GM12878 (cell line): ENCODE data around the gene SERHL2. TPM values are rescaled to one million over a fixed set of nuclear protein-coding genes. Genes with fewer than 3 reads are reported as not detected.
"Not testable (repeated sequence)": the region's sequence is repeated elsewhere in the genome, so short reads cannot be mapped to it uniquely, and the experiment has no call there.

Source experiments
- ATAC-seq: fragments of 200-7000 bp; cut with Tn5 transposase; 3 replicates; pipeline ENCODE4 v1.9.1; 2020; ENCODE audit warnings: mild to moderate bottlenecking, moderate library complexity
- BruUV-seq: library from RNA; stranded (reverse); fragments of 400-500 nt; replicated peaks from 2 replicates; lab custom pipeline; 2021; lab: Mats Ljungman, UMichigan
- CTCF ChIA-PET: fragments of 300-600 bp; sonication (Branson Sonifier 250); formaldehyde crosslinking; extraction: SDS; loops from one replicate; lab custom pipeline; 2021; ENCODE audit warnings: inconsistent platforms; lab: Yijun Ruan, JAX
- POLR2A ChIA-PET: fragments of 350-600 bp; formaldehyde crosslinking; extraction: SDS; loops from one replicate; lab custom pipeline; 2021; ENCODE audit warnings: inconsistent platforms; lab: Charles Lee
- RAD21 ChIA-PET: fragments of 300-600 bp; sonication (Branson Sonifier 250); formaldehyde crosslinking; loops from one replicate; lab custom pipeline; 2023; ENCODE audit warnings: antibody characterized with exemption; ENCODE audit not compliant: unreplicated experiment; lab: Charles Lee
- SMC1A ChIA-PET: fragments of 300-600 bp; sonication (Branson Sonifier 250); formaldehyde crosslinking; loops from one replicate; lab custom pipeline; 2023; ENCODE audit not compliant: unreplicated experiment, uncharacterized antibody; lab: Charles Lee
- DNase-seq: peaks from one replicate; pipeline ENCODE4 v3.0.0-alpha.2; 2011; ENCODE audit warnings: low read depth, low spot score
- FAIRE-seq: peaks from 3 replicates; lab custom pipeline; 2011; peaks lifted over from hg19 to GRCh38; lab: Jason Lieb, UNC
- H2AFZ ChIP-seq: 2 replicates; pipeline ENCODE4 v1.6.0; 2011; ENCODE audit warnings: low read depth, low read length, control low read depth; ENCODE audit not compliant: control insufficient read depth
- H3K27ac ChIP-seq: 2 replicates; pipeline ENCODE4 v1.5.1; 2011; ENCODE audit warnings: control low read depth; ENCODE audit not compliant: control insufficient read depth, insufficient read depth
- H3K27me3 ChIP-seq, 2 experiments: replicated peaks in 1 of 2; 2 replicates each; pipeline versions ENCODE4 v1.6.0 to v1.6.1; 2011; ENCODE audit warnings: low read length in 1 of 2; ENCODE audit not compliant: control insufficient read depth in 2 of 2, insufficient read depth in 2 of 2
- H3K36me3 ChIP-seq, 2 experiments: 2 replicates each; pipeline ENCODE4 v1.5.1; 2011; ENCODE audit warnings: low read length in 1 of 2; ENCODE audit not compliant: control insufficient read depth in 2 of 2, insufficient read depth in 2 of 2
- H3K4me1 ChIP-seq: 2 replicates; pipeline ENCODE4 v1.6.1; 2011; ENCODE audit warnings: mild to moderate bottlenecking, low read length, moderate library complexity, mixed read lengths; ENCODE audit not compliant: control insufficient read depth, insufficient read depth
- H3K4me2 ChIP-seq: 2 replicates; pipeline ENCODE4 v1.6.0; 2011; ENCODE audit warnings: control low read depth; ENCODE audit not compliant: control insufficient read depth, insufficient read depth
- H3K4me3 ChIP-seq: fragments of 200-600 bp; sonication (generic); 2 replicates; pipeline ENCODE4 v1.5.1; 2016
- H3K79me2 ChIP-seq: 2 replicates; pipeline ENCODE4 v1.6.0; 2011; ENCODE audit warnings: low read length; ENCODE audit not compliant: control insufficient read depth, insufficient read depth
- H3K9ac ChIP-seq: 2 replicates; pipeline ENCODE4 v1.8.0; 2011; ENCODE audit warnings: low read length, control low read depth, mixed read lengths; ENCODE audit not compliant: control insufficient read depth, insufficient read depth
- H3K9me3 ChIP-seq: replicated peaks from 3 replicates; pipeline ENCODE4 v1.5.1; 2011; ENCODE audit warnings: mild to moderate bottlenecking, low read length; ENCODE audit not compliant: control insufficient read depth, insufficient read depth
- H4K20me1 ChIP-seq: 2 replicates; pipeline ENCODE4 v1.6.0; 2011; ENCODE audit not compliant: control insufficient read depth, insufficient read depth
- ATF2 ChIP-seq: IDR thresholded peaks from 2 replicates; pipeline ENCODE4 v1.6.1; 2012; ENCODE audit warnings: low read length, inconsistent platforms
- BMI1 ChIP-seq: fragments of 450-650 bp; IDR thresholded peaks from 2 replicates; pipeline ENCODE4 v1.6.1; 2016; ENCODE audit warnings: mild to moderate bottlenecking, moderate library complexity, borderline replicate concordance
- FOXK2 ChIP-seq: fragments of 450-650 bp; IDR thresholded peaks from 2 replicates; pipeline ENCODE4 v1.6.1; 2017; ENCODE audit warnings: mild to moderate bottlenecking, moderate library complexity
- KDM1A ChIP-seq: fragments of 200-600 bp; sonication (generic); IDR thresholded peaks from 2 replicates; pipeline ENCODE4 v1.6.1; 2016; ENCODE audit warnings: borderline replicate concordance
- NR2F1 ChIP-seq: fragments of 450-650 bp; conservative IDR thresholded peaks from 2 replicates; pipeline ENCODE4 v1.6.1; 2017; ENCODE audit warnings: mild to moderate bottlenecking
- RCOR1 ChIP-seq: conservative IDR thresholded peaks from 2 replicates; pipeline ENCODE4 v1.6.1; 2012; ENCODE audit warnings: low read depth, low read length, improper control_type of control experiment
- RELB ChIP-seq: fragments of 450-650 bp; IDR thresholded peaks from 2 replicates; pipeline ENCODE4 v1.6.1; 2017; ENCODE audit warnings: low read depth, mild to moderate bottlenecking, moderate library complexity
- SIN3A ChIP-seq: IDR thresholded peaks from 2 replicates; pipeline ENCODE4 v1.6.1; 2012; ENCODE audit warnings: low read depth, low read length, improper control_type of control experiment
- SMARCA5 ChIP-seq: fragments of 450-650 bp; IDR thresholded peaks from 2 replicates; pipeline ENCODE4 v1.6.1; 2017; ENCODE audit warnings: mild to moderate bottlenecking
- TAF1 ChIP-seq: IDR thresholded peaks from 2 replicates; pipeline ENCODE4 v1.6.1; 2011; ENCODE audit warnings: mild to moderate bottlenecking, low read depth, low read length, borderline replicate concordance
- USF1 ChIP-seq: IDR thresholded peaks from 2 replicates; pipeline ENCODE4 v1.6.1; 2011; ENCODE audit warnings: borderline replicate concordance, low read depth, mild to moderate bottlenecking, moderate library complexity, mixed read lengths, low read length; ENCODE audit not compliant: insufficient read depth; ENCODE audit errors: extremely low read length
- ZBTB4 ChIP-seq: fragments of 450-650 bp; formaldehyde crosslinking; IDR thresholded peaks from 2 replicates; pipeline ENCODE4 v1.4.0; 2022; ENCODE audit warnings: mild to moderate bottlenecking, moderate library complexity
- ZNF687 ChIP-seq: fragments of 450-650 bp; IDR thresholded peaks from 2 replicates; pipeline ENCODE4 v1.6.1; 2017; ENCODE audit warnings: mild to moderate bottlenecking, moderate library complexity
- WGBS: methylation state at CpG from one replicate; pipeline ENCODE4 v1.1.6; 2016; ENCODE audit warnings: low lambda C conversion rate; ENCODE audit not compliant: insufficient replicate concordance, insufficient coverage; ENCODE audit errors: missing lambda C conversion rate; 5-methylcytosine and 5-hydroxymethylcytosine counted together
- in situ Hi-C: fragments of 300-500 bp; cut with MboI; formaldehyde crosslinking; loops from 9 replicates; pipeline ENCODE4 v1.14.3; 2018; ENCODE audit warnings: mixed read lengths
- intact Hi-C: fragments of 100-400 bp; cut with micrococcal nuclease; formaldehyde crosslinking; loops from one replicate; pipeline ENCODE4 v1.14.2; 2022; ENCODE audit not compliant: unreplicated experiment
- polyA plus RNA-seq, 11 experiments: library from polyadenylated mRNA; depleted of rRNA in 4 of 11; unstranded in 6 of 11; stranded (reverse) in 5 of 11; fragments of >200 nt; fragmentation: Nextera tagmentation in 4 of 11; fragmentation: Illumina TruSeq in 1 of 11; extraction: Ambion mirVana in 4 of 11; extraction: Trizol in 1 of 11; gene quantifications; 1 replicate in 1 of 11; 2 replicates in 10 of 11; pipeline versions ENCODE4 v1.2.1 to v1.2.3, GENCODE V29; 2011 to 2016; ENCODE audit warnings: inconsistent platforms in 2 of 11, missing spikeins in 2 of 11, low read depth in 1 of 11
- total RNA-seq, 4 experiments: library from RNA; depleted of rRNA in 3 of 4; stranded (reverse); fragments of >200 nt in 3 of 4; fragmentation: Illumina TruSeq in 1 of 4; extraction: Trizol in 1 of 4; gene quantifications; 2 replicates each; pipeline versions ENCODE4 v1.2.1 to v1.2.3, GENCODE V29; 2013 to 2021

Gene SERHL2
- total and polyA plus RNA-seq, 10 of the 15 experiments (the other 5 are each of a cell fraction or from before 2014, with no cell fraction given) = 0.63 to 2.0 (median 1.2) TPM

- TF ChIP-seq ZNF687 (no peak), USF1 (no peak), NR2F1 (no peak), ATF2 (no peak), SMARCA5 (no peak), ZBTB4 (CRISPR knock-in tag) (no peak), TAF1 (no peak), RCOR1 (no peak), RELB (no peak), KDM1A (no peak), BMI1 (no peak), SIN3A (no peak), FOXK2 (no peak)
Observed at GRCh38 chr22:42547562-42547961, 6.2 kb upstream of the SERHL2 start (continued).

- H4K20me1 ChIP-seq, H3K27ac ChIP-seq, H3K27me3 ChIP-seq, FAIRE-seq, H3K36me3 ChIP-seq, H3K4me2 ChIP-seq, H3K79me2 ChIP-seq, ATAC-seq, BruUV-seq, RAD21 ChIA-PET, in situ Hi-C loops, H3K4me3 ChIP-seq, DNase-seq, CTCF ChIA-PET, intact Hi-C loops, H3K9ac ChIP-seq, POLR2A ChIA-PET, H3K9me3 ChIP-seq, H2AFZ ChIP-seq: not testable (repeated sequence)
- SMC1A ChIA-PET = interaction anchor here (0.6 to 1.0 kb wide), 3 partner anchors 11 to 15 kb away, joined by 3 to 5 read pairs (median 3); no protein-coding TSS in a partner anchor
- H3K4me1 ChIP-seq = peaks cover 15% of the 10 kb centered on the region
- WGBS = 59% methylated on average over 6 of the region's 6 CpGs
Observed at GRCh38 chr22:42548126-42548525, 5.6 kb upstream of the SERHL2 start.
